Cerebellar nuclear complex (tissue), 1 donor: ENCODE data around the gene RSKR.
A peak's percentile ranks its signal among the peaks of the same experiment; 100 is the strongest.
"Not testable (repeated sequence)": the region's sequence is repeated elsewhere in the genome, so short reads cannot be mapped to it uniquely, and the experiment has no call there.

ENCODE experiments used
- DNase-seq, 2 experiments: peaks; one replicate each; lab custom pipeline; 2025; lab: John Stamatoyannopoulos, UW

The RSKR gene

DNA sequence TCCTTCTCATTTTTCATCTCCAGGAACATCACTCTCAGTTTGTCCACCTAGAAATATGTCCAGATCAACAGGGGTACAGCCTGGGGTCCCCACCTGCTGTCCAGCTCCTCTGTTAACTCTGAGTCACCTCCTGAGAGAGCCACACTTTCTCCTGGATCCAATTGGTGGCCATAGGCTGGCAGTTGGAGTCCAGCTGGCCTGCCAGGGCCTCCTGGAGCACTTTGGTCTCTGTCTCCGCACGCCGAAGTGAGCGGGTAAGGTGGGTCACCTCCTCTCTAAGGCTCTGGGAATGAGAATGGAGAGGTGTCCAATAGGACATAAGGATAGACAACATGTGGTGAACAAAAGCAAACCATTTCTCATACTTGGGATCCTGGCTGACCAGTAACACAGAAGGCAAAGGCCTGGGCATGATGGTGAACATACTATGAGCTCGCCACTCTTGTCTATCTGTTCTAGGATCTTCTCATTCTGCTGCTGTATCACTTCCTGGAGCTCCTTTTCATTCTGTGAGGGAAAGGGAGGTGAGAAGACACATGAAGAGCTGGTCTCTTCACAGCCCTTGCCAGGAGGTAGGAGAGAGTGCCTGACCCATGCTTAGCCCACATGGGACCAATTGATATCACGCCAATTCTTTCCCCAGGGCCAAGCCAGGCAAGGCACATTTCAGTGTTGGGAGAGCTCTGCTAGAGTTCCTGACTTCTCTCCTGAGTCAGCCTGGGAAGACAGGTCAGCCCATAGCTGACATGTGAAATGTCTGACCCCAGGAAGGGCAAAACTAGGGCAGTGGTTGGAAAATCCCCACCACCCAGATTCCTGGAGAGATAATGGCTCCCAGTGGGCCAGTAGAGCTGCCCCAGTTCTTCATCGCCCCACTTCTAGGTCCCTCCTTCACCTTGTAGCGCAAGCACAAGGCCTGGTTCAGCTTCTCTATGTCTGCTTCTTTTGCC lies 35.5 kb downstream of the RSKR start:
- no peak for DNase-seq

DNA sequence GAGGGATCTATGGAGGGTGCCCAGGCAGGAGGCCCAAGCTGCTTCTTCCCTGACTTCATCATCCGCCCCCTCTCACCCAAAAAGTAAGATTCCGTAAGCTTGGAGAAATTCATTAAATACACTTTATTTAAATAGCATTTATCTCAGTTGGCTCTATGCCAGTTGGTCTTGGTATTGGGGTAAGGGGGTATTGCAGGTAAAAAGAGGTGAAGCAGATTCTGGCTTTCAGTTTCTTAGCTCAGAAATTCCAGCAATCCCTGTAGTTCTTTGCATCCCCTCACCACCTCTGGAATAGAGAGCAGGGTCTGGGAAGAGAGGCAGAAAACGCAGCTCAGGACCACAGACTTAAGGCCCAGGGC lies 36.5 kb downstream of the RSKR start:
- no peak for DNase-seq

DNA sequence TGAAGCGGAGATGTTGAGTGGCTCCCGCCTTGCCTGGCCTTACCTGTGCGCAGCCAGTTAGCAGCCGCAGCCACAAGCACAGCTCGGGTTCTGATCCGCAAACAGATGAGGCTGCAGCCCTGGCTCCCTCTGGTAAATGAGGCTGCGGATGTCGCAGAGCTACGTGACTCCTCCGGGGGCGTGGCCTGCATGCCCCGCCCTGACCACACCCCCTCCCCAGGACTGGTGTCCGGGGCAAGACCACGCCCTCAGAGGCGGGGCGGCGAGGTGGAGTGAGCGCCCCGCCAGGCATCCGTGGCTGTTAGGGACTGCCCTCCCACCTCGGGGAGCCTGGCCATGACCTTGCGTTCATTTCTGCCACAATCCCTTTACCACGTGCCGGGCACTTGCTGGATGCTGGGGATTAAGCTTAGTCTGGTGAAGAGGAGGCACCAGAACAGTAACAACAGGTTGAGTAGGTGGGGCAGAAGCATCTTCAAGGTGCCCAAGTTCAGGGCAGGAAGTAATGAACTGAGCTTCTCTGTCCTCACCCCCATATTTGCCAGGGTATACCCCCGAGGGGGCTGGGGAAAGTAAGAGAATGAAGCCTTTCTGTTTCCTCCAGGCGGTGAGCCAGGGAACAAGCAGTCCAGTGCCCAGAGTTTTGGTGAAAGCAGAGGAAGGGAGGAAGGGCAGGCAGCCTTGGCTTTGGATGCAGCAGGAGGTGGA lies 37.1 kb downstream of the RSKR start, which contains the start of gene ALDOC:
Gene ALDOC (minus strand): TSS at position 138 of the 708 bp plus-strand sequence. CDS start 1,363 bp downstream, outside the sequence.
- DNase-seq = peak; percentile 90 to 95

DNA sequence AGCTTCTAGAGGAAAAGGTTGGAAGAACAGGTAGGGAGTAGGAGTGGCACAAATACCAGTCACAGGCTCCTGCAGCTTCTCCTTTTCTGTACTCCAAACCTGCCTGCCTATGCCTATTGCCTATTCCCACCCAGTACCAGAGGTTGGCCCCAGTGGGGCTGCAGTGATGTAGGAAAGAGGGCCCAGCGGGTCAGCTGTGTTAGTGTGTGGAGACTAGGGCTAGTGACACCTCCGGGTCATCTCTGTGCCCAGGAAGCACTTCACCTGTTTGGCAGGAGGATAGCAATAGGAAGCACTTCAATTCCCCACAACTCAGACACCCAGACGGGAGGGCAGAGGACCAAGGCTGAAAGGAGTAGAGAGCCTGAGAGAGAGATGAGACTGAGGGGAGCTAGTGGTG lies 38.0 kb downstream of the RSKR start:
- DNase-seq = not testable (repeated sequence)

DNA sequence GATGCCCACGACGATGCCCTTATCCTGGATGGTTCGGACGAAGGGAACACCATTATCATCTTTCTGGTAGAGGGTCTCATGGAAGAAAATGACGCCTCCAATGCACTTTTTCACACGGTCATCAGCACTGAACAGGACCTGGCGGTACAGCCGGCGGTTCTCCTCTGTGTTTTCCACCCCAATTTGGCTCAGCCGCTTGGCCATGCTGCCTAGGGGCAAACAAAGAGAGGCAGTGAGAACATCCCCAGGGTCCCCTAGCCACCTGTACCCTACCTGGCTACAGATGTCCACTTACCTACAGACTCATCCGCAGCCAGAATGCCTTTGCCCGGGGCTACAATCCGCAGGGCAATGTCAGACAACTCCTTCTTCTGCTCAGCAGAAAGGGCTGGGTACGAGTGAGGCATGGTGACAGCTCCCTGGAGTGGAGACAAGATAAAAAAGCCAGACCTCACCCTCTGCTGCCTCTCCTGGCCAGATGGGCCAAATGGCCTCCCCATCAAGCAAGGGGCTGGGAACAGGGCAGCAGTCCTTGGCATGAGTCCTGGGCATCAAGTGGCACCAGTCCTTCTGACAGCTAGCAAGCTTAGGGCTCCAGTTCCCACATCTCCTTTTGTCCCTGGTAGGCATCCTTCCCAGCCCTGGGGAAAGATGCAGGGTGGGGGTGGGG lies 38.7 kb downstream of the RSKR start:
- DNase-seq = peak; percentile 28 to 51

DNA sequence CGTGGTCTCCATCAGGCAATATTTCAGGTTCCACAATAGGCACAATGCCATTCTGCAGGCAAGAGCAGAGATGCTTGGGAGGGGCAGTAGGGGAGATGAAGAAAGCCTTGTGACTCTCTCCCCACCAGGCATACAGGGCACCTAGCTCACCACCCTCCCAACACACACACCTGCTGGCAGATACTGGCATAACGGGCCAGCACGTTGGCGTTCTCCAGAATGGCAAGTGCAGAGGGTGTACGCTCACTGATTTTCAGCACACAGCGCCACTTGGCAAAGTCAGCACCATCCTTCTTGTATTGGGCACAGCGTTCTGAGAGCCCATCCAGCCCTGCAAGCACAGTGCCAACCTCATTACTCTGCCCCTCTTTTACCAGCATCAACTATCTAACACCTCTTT lies 39.5 kb downstream of the RSKR start:
- DNase-seq = no peak

DNA sequence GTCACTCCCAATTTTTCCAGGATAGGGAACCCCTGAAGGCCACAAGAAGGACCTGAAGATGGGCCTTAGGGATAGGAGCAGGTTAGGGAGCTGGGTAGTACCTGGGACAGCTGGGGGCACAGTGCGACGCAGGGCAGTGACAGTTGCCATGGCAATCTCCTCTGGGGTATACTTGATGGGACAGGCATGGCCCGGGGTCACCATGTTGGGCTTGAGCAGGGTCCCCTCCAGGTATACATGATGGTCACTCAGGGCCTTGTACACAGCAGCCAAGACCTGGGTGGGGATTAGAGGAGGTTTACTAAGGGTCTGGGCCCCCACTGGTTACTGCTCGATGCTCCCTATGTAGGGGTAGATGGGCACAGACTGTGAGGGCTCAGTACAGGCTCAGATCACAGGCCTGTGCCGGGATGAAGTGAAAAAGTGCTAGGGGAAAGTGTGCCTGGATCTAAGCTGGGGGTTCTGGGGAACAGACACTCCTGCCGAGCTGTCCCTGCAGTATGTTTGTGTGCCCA lies 40.0 kb downstream of the RSKR start:
- DNase-seq = no peak

DNA sequence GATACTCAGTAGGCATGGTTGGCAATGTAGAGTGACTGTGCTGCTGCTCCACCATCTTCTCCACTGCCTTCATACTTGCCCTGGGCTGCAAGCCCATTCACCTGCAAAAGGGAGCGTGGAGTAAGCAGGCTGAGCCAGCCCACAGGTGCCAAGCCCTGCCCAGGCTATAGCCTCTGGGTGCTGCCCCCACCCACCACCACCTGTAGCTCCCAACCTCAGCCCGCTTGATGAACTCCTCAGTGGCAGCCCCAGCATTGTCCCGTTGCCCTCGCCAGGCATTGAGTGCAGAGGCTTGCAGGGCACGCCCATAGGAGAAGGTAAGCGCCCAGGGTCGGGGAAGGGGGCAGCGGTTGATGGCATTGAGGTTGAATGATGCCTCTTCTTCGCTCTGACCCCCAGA lies 40.5 kb downstream of the RSKR start:
- DNase-seq = no peak

DNA sequence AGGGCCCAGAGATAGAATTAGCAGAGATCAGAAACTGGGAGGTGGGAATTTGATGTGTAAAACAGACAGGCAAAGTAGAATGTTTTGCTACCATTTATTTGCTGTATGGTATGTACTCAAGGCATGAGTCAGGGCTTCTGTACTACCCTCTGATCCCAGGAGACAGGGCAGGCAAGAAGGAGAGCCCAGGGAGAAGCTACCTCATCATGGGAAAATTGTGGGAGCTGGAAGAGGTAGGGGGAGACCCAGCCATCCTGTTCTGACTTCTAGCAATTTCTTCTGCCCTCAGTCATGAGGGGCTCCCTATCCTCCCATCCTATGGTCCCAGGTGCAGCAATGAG lies 41.0 kb downstream of the RSKR start:
- DNase-seq = no peak

DNA sequence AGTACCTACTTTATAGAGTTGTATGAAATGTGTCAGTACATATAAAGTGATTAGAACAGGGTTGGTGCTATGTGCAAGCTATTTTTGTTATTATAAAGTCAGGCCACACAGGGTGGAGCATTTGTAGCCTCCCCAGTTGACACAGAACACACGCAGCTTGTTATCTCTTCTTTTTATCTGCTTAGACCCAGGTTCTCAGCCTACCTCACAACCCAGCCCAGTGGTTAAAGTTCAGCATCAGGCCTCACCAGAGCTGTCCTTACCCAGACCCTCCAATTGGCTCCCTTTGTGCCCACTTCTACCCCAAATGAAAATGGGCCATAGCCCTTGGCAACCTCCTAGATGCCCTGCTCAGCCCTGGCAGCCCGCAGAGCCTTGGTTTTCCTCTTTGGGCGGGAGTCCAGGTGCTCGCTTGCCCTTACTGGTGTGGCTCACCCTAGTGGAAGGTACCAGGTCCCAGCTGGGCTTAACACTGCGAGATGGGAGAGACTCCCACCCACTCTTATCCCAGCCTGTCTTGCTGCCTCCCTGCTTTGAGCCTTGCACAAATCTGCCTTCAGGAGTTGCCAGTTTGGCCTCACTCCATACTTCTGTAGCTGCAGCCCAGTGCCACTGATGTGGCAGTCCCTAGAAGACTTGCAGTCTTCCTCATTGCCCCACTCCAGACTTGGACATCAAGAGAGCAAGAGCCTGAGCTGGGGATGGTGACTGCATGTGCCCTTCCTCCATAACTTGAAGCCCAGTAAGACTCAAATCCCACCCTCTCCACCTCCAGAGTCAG lies 41.5 kb downstream of the RSKR start:
- DNase-seq = no peak

DNA sequence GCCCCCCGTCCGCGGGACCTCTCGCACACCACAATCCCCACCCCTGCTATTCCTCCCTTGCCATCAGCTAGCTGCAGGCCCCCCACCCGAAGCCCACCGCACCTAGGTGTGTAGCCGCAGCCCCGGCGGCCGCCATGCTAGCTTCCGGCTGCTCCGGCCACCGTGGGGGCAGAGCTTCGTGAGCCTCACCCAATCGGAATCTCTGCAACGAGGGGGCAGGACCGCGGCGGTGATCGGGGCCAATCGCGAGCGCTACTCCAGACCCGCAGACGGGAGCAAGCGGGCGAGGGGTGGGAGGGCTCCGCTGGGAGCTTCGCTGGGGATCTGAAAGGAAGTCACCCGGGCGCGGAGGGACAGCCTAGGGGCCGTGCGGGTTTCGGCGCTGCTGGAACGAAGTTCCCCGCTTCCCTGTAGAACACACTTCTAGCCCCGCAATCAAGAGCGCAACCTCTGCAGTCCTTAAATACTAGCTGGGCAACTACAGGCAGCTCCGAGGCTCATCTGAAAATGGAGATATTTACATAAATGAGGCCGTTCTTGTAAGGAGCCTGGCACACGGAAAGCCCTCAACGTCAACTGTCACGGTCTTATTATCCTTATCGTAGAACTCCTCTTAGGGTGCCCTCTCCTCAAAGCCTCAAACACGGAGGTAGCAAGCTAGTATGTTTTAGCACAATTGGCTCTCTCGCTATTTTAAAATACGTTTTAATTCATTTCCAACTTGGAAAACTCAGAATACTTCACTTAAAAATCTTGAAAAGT lies 42.4 kb downstream of the RSKR start, which contains the start of gene PIGS:
Gene PIGS (minus strand): TSS at position 164 of the 762 bp plus-strand sequence. CDS start 28 bp downstream, at position 136.
- peak; percentile 74 to 89 for DNase-seq

DNA sequence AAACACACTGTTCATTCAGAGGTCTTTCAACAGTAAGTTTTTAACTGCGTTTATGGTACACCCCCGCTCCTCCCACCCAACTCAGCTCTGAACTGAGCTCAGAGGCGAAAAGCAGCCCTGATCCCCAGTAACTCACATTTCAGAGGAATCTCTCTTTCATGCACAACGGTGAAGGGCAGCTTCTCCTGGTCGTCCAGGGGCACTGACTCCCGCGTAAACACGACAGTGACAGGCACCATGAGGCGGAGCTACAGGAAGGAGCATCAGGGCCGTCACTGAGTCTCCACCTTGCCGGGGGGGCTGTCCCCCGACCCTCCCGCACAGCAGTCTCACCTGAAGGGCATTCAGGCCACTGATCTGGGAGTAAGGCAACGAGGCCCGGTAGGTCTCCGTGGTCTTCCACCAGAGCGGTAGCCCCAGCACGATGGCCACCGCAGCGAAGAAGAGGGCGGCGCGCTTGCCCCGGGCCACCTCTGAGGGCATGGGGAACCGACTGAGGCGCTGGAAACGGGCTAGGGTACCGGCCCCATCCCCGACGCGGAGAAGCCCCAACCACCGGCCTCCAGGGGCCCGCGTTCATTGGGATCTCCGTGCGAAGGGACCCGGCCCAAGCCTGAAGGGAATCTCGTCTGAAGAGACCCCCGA lies 43.1 kb downstream of the RSKR start:
- peak in 1 of 2 experiments; percentile 6 for DNase-seq

DNA sequence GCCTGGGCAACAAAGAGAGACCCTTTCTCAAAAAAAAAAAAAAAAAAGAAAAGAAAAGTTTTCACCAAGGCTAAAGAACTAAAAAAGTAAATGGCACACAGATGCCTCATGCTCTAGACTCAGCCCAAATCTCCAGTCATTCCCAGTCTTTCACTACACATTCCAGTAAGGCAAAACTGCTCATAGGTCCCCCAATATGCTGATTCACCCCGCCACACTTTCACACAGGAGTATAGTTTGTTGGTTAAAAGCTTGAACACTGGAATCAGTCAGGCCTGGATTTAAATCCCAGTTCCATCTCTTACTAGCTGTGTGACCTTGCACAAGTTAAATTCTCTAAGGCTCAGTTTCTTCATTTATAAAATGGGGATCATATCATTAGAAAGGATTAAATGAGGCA lies 44.5 kb downstream of the RSKR start:
- DNase-seq = no peak

DNA sequence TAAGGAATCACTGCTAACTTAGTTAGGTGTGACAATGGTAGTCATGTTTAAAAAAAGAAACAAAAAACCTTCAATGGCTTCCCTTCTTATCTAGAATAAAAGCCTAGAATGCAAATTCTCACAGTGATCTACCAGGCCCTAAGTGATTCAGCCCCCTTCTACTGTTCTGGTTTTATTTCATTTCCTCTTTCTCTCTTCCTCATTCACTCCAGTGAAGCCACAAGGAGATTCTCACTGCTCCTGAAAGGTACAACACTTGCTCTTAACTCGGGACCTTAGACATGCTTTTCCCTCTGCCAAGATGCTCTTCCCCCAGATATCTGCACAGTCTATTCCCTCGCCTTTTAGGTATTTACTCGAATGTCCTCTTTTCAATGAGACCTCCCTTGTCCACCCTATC lies 46.4 kb downstream of the RSKR start:
- DNase-seq = no peak

DNA sequence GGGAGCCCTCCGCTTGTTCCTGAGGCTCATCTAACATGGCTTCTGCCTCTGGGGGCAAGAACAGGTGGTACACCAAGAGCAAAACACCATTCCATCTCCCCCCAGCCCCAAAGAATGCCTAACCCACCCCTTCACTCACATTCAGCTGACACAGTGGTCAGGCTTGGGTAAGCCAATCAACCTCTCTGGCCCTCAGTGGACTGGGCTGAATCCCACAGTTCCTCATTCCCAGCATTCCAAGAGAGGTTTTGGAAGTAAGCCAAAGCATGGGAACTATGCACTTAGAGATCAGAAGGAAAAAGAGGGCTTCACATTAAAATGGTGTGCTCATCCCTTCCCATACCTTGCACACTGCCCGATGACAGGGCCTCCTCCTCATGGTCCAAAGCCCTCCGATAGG lies 50.5 kb downstream of the RSKR start:
- DNase-seq = no peak
